ENCODE results near the gene ZBTB11. TPM values are rescaled to one million over a fixed set of nuclear protein-coding genes. Genes with fewer than 3 reads are reported as not detected.

The ZBTB11 gene
- total and polyA plus RNA-seq, 7 donors = 3.0 to 24.4 (median 18.6) TPM

GRCh38 chr3:101639280-101639963 lies 37.5 kb downstream of the ZBTB11 start:
- Histone ChIP-seq H3K9me3 (no peaks in the 10 kb centered on the region), H3K4me3 (no peak overlapping the region), H3K27ac (no peak overlapping the region), H3K4me1 (no peaks in the 10 kb centered on the region), H3K36me3 (no peaks in the 10 kb centered on the region), H3K27me3 (no peaks in the 10 kb centered on the region)
- WGBS, 2 donors = 84 to 88% methylated on average over 18 of the region's 18 CpGs
- no peak for TF ChIP-seq POLR2AphosphoS5 (IDR thresholded peaks at IDR 0.05)
- no peak for TF ChIP-seq EP300 (IDR thresholded peaks at IDR 0.05)
- TF ChIP-seq CTCF (IDR thresholded peaks at IDR 0.05) = no peak
- TF ChIP-seq POLR2A (IDR thresholded peaks at IDR 0.05) = no peak
- DNase-seq = no peak
- intact Hi-C loops (cut with DNase I) = no loop called here

GRCh38 chr3:101638261-101638745 lies 38.6 kb downstream of the ZBTB11 start:
- no peak overlapping the region for H3K4me3 ChIP-seq
- no peaks in the 10 kb centered on the region for H3K4me1 ChIP-seq
- H3K27me3 ChIP-seq = no peaks in the 10 kb centered on the region
- intact Hi-C loops (cut with DNase I) = no loop called here
- no peaks in the 10 kb centered on the region for H3K9me3 ChIP-seq
- H3K36me3 ChIP-seq = no peaks in the 10 kb centered on the region
- no peak overlapping the region for H3K27ac ChIP-seq
- DNase-seq = no peak
- 83 to 88% methylated on average over 10 of the region's 10 CpGs for WGBS, 2 donors
- TF ChIP-seq POLR2AphosphoS5 (IDR thresholded peaks at IDR 0.05) = no peak
- no peak for TF ChIP-seq POLR2A (IDR thresholded peaks at IDR 0.05)
- TF ChIP-seq EP300 (IDR thresholded peaks at IDR 0.05) = no peak
- no peak for TF ChIP-seq CTCF (IDR thresholded peaks at IDR 0.05)

GRCh38 chr3:101637451-101637850 lies 39.5 kb downstream of the ZBTB11 start:
- Histone ChIP-seq H3K4me3 (no peak overlapping the region), H3K9me3 (no peaks in the 10 kb centered on the region), H3K36me3 (no peaks in the 10 kb centered on the region), H3K4me1 (no peaks in the 10 kb centered on the region), H3K27me3 (no peaks in the 10 kb centered on the region), H3K27ac (no peak overlapping the region)
- TF ChIP-seq CTCF (IDR thresholded peaks at IDR 0.05) (no peak), POLR2A (IDR thresholded peaks at IDR 0.05) (no peak), EP300 (IDR thresholded peaks at IDR 0.05) (no peak), POLR2AphosphoS5 (IDR thresholded peaks at IDR 0.05) (no peak)
- no peak for DNase-seq
- 90% methylated on average over 10 of the region's 10 CpGs for WGBS, 2 donors
- intact Hi-C loops (cut with DNase I) = no loop called here

GRCh38 chr3:101635954-101636798 lies 40.8 kb downstream of the ZBTB11 start:
- Histone ChIP-seq H3K9me3 (no peaks in the 10 kb centered on the region), H3K4me3 (no peak overlapping the region), H3K27me3 (no peaks in the 10 kb centered on the region), H3K4me1 (no peaks in the 10 kb centered on the region), H3K36me3 (no peaks in the 10 kb centered on the region), H3K27ac (no peak overlapping the region)
- intact Hi-C loops (cut with DNase I) = no loop called here
- 55 to 57% methylated on average over 18 of the region's 18 CpGs for WGBS, 2 donors
- no peak for DNase-seq
- TF ChIP-seq CTCF (IDR thresholded peaks at IDR 0.05) = peak in 2 of 4 experiments; percentile 28 to 40
- no peak for TF ChIP-seq EP300 (IDR thresholded peaks at IDR 0.05)

All from sigmoid colon (tissue), 7 donors.